Ascending aorta (tissue), 2 donors: ENCODE data around the gene KCNMB3. TPM values are rescaled to one million over a fixed set of nuclear protein-coding genes. Genes with fewer than 3 reads are reported as not detected.

Experiments
- DNase-seq, 2 donors: peaks; one replicate each; pipeline ENCODE4 v3.0.0-alpha.2; 2019; ENCODE audit warnings: low spot score in 2 of 2
- H3K27ac ChIP-seq, 2 donors: fragments of 200-600 bp; sonication (generic); one replicate each; pipeline ENCODE4 v1.5.1; 2016 to 2017; ENCODE audit warnings: mild to moderate bottlenecking in 1 of 2
- H3K27me3 ChIP-seq: fragments of 200-600 bp; sonication (generic); one replicate; pipeline ENCODE4 v1.5.1; 2017
- H3K36me3 ChIP-seq, 2 donors: fragments of 200-600 bp; sonication (generic); one replicate each; pipeline ENCODE4 v1.5.1; 2016
- H3K4me1 ChIP-seq, 2 donors: fragments of 200-600 bp; sonication (generic); one replicate each; pipeline ENCODE4 v1.5.1; 2016 to 2017; ENCODE audit warnings: mild to moderate bottlenecking in 1 of 2
- H3K4me3 ChIP-seq, 2 donors: fragments of 200-600 bp; sonication (generic); one replicate each; pipeline ENCODE4 v1.5.1; 2016 to 2017; ENCODE audit warnings: mild to moderate bottlenecking in 1 of 2
- H3K9me3 ChIP-seq, 2 donors: fragments of 200-600 bp; sonication (generic); one replicate each; pipeline ENCODE4 v1.5.1; 2016
- CTCF ChIP-seq, 3 experiments: fragments of 200-600 bp in 2 of 3; fragments of 450-650 bp in 1 of 3; sonication (generic) in 2 of 3; IDR thresholded peaks; one replicate each; pipeline ENCODE4 v1.5.1; 2016 to 2019; ENCODE audit warnings: antibody characterized with exemption in 3 of 3, mild to moderate bottlenecking in 1 of 3, moderate library complexity in 1 of 3
- intact Hi-C: fragments of 100-400 bp; cut with DNase I; formaldehyde crosslinking; loops from one replicate; pipeline ENCODE4 v1.15.1; 2023
- total RNA-seq: library from RNA; depleted of rRNA; stranded (reverse); fragments of >200 nt; gene quantifications from one replicate; pipeline ENCODE4 v1.1.0, GENCODE V29; 2016

Gene KCNMB3
- 16.5 TPM for total RNA-seq

GRCh38 chr3:179250803-179251476, at the start of gene KCNMB3:
TSS of gene KCNMB3 (minus strand) at chr3:179251114. CDS start at chr3:179250990, 124 bp downstream.
- H3K4me3 ChIP-seq: no peak within 1 kb of the TSS
- no peaks in the 10 kb centered on the region for H3K4me1 ChIP-seq
- intact Hi-C loops: no loop called here
- TF ChIP-seq CTCF (IDR thresholded peaks at IDR 0.05): no peak
- H3K9me3 ChIP-seq: peaks cover 0 to 11% of the 10 kb centered on the region in 2 donors
- peaks cover 3 to 24% of the 10 kb centered on the region in 2 donors for H3K36me3 ChIP-seq
- H3K27ac ChIP-seq: no peak within 1 kb of the TSS
- H3K27me3 ChIP-seq: no peaks in the 10 kb centered on the region
- no peak for DNase-seq

GRCh38 chr3:179299999-179300613, 49.2 kb upstream of the KCNMB3 start:
- no peak for TF ChIP-seq CTCF (IDR thresholded peaks at IDR 0.05)
- H3K4me3 ChIP-seq: no peak overlapping the region
- no peaks in the 10 kb centered on the region for H3K9me3 ChIP-seq
- H3K27me3 ChIP-seq: no peaks in the 10 kb centered on the region
- DNase-seq: no peak
- intact Hi-C loops: no loop called here
- H3K27ac ChIP-seq: no peak overlapping the region
- no peaks in the 10 kb centered on the region for H3K36me3 ChIP-seq
- H3K4me1 ChIP-seq: no peaks in the 10 kb centered on the region

- Histone ChIP-seq H3K27ac (no peak overlapping the region), H3K27me3 (no peaks in the 10 kb centered on the region), H3K4me1 (no peaks in the 10 kb centered on the region), H3K4me3 (no peak overlapping the region), H3K9me3 (no peaks in the 10 kb centered on the region), H3K36me3 (no peaks in the 10 kb centered on the region)
- TF ChIP-seq CTCF (IDR thresholded peaks at IDR 0.05): no peak
- intact Hi-C loops: no loop called here
- no peak for DNase-seq
Observed at GRCh38 chr3:179299316-179299715, 48.4 kb upstream of the KCNMB3 start.

- no peak for DNase-seq
- no peaks in the 10 kb centered on the region for H3K27me3 ChIP-seq
- no peak for TF ChIP-seq CTCF (IDR thresholded peaks at IDR 0.05)
- H3K36me3 ChIP-seq: no peaks in the 10 kb centered on the region
- no peaks in the 10 kb centered on the region for H3K4me1 ChIP-seq
- no peak overlapping the region for H3K4me3 ChIP-seq
- no peaks in the 10 kb centered on the region for H3K9me3 ChIP-seq
- H3K27ac ChIP-seq: no peak overlapping the region
- intact Hi-C loops: no loop called here
Observed at GRCh38 chr3:179297971-179298725, 47.2 kb upstream of the KCNMB3 start.

GRCh38 chr3:179292450-179292849, 41.5 kb upstream of the KCNMB3 start:
- no peaks in the 10 kb centered on the region for H3K36me3 ChIP-seq
- no peak for TF ChIP-seq CTCF (IDR thresholded peaks at IDR 0.05)
- no peak for DNase-seq
- H3K27me3 ChIP-seq: no peaks in the 10 kb centered on the region
- intact Hi-C loops: no loop called here
- H3K27ac ChIP-seq: no peak overlapping the region
- H3K4me1 ChIP-seq: no peaks in the 10 kb centered on the region
- no peak overlapping the region for H3K4me3 ChIP-seq
- no peaks in the 10 kb centered on the region for H3K9me3 ChIP-seq
